Hematopoietic multipotent progenitor cell treated with erythropoietin and hydrocortisone succinate and interleukin-3 and kit ligand, for 6 days (in vitro differentiated cells): Measurements from ENCODE around the gene PITHD1.
A peak's percentile ranks its signal among the peaks of the same experiment; 100 is the strongest.
"Not testable (repeated sequence)": the region's sequence is repeated elsewhere in the genome, so short reads cannot be mapped to it uniquely, and the experiment has no call there.

ENCODE experiments used
- DNase-seq: peaks from one replicate; pipeline ENCODE4 v3.0.0-alpha.2; 2015

Gene PITHD1

GRCh38 chr1:23774174-23774880 is 3.9 kb upstream of the PITHD1 start:
- DNase-seq = peak; percentile 61

DNA sequence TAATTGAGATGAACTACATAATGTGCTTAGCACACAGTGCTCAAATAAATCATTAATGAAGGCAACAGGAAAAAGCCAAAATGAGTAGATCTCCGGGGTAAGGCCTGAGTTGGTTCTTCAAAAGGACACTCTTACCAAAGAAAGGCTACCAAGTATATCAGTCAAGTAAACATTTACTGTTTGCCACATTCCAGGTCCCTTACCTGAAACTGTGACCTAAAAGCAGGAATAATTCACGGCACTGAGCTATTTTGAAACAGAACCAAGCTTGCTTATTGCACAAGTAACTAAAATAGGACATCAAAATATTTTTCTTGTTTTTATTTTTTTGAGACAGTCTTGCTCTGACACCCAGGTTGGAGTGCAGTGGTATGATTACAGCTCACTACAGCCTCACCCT is 2.0 kb upstream of the PITHD1 start:
- no peak for DNase-seq

- peak; percentile 57 for DNase-seq
These were observed 1.7 kb downstream of the PITHD1 start for GRCh38 chr1:23779826-23780371.

GRCh38 chr1:23783141-23783540 is 4.9 kb downstream of the PITHD1 start:
- not testable (repeated sequence) for DNase-seq

DNA sequence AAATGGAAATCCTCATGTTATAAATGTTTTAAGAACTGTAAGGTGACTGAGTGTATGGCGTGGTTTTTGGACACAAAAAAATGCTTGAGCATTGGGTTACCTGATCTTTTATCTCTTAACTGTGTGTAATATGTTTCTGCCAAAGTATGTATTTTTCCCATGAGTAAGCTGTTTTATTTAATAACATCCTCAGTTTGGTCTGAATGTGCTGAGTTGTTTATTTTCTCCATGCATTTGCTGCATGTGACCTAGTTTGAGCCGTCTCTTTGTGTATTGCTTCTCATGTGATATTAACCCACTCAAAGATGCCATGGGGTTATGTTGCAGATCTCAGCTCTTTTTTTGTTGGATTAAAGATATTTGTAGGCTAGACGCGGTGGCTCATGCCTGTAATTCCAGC is 6.6 kb downstream of the PITHD1 start:
- DNase-seq = no peak

- peak; percentile 48 for DNase-seq
These were observed 9.5 kb downstream of the PITHD1 start for GRCh38 chr1:23787701-23788100.

DNA sequence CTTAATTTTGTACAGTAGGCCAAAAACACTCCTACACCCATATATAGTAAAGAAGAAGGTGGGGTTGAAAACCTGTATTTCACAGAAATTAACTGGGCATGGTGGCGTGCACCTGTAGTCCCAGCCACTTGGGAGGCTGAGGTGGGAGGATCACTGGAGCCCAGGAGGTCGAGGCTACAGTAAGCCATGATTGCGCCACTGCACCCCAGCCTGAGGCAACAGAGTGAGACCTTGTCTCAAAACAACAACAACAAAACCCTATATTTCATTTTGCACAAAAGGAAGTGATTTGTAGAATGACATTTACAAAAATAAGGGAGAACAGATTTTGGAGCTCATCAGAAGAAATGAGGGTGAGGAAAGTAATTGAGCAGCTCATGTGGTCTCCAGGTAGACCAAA is 10.5 kb downstream of the PITHD1 start:
- no peak for DNase-seq

DNA sequence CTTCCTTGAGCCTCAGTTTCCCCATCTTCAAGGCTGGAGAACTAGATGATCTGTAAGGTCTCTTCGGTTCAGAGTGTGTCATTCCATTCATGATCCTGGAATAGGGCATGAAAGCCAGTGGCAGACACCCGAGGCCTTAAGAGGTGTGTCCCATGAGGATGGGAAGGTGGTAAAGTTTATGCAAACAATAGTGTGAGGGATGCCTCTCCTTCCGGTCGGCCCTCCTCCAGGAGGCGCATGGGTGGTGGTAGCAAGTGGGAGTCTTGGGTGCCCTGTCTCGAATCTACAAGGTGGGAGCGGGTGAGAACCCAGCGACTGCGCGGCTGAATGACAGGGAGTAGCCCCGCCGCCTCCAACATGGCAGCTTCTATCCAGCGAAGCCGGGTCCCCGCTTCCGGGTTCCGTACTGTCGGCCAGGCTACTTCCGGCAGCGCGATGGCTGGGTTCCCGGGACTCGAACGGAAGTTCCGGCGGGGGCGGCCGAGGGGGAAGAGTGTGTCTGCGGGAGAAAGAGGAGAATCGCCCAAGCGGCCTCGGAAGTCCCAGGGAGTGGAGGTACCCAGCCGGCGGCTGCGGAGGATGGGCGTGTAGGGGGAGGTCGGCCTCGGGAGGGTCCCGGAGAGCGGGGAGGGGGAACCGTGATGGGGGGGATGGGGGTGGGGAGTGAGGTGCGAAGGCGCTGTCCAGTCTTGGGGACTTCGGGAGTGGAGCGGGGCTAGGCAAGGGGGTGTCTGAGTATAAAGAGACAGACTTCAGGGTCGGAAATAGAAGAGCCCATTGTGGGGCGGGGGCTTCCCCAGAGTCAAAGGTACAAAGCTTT is 12.7 kb downstream of the PITHD1 start, which contains the start of gene LYPLA2:
LYPLA2 (plus strand) TSS at position 450 of the 820 bp plus-strand sequence. CDS start 1,538 bp downstream, outside the sequence.
- DNase-seq = peak; percentile 97

DNA sequence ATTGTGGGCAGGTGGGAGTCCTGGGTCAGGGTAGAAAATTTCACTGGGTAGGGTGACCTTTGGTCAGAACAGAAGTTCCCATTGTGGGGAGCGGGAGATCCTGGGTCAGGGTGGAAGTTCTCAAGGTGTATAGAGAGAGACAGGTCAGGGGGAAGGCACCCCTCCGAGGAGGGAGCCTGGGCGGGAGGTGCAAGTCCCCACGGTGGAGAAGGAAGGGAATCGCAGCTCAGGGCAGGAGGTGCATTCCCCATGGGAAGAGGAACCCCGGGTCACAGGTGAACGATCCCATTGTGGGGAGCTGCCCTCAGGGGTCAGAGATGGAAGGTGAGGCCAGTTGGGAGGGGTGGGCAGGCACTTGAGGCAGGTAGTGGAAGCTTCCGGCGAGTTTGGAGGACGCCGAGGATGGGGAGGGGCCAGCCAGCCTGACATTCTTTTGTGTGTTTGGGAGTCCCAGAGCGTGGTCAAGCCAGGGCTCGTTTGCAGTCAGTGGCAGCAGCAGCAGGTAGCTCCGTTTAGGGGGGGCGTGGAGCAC is 13.4 kb downstream of the PITHD1 start:
- peak; percentile 51 for DNase-seq

DNA sequence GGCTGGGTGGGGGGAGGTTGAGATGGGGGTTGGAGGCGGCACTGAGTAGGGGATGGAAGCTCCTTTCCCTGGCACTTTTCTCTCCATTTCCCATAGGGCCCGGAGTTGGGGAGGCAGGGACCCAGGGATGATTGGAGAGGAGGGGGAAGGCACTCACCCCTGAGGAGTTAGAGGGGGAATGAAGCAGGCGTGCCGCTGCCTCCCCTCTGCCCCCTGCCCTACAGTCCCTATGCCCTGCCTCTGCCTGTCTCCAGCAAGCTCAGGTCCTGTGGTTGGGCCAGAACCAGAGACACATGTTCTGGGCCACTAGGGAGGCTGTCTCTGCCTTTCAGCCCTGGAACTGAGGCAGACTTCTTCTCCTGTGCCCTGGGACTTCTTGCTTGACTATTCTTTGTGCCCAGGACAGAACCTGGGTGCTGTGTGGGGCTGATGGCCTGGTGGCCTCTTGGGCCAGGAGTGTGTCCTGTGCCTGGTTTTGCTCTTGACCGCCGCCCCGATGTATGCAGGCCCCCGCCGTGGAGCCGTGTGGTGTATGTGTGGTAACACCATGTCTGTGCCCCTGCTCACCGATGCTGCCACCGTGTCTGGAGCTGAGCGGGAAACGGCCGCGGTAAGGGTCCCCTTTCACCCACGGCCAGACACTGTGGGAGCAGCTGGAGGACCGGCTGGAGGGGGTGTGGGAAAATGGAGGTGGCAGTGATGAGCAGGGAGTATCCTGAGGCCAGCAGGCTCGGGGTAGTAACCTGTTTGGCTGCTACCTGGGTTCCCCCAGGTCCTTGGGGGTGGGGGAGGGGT is 14.1 kb downstream of the PITHD1 start:
- DNase-seq = no peak

DNA sequence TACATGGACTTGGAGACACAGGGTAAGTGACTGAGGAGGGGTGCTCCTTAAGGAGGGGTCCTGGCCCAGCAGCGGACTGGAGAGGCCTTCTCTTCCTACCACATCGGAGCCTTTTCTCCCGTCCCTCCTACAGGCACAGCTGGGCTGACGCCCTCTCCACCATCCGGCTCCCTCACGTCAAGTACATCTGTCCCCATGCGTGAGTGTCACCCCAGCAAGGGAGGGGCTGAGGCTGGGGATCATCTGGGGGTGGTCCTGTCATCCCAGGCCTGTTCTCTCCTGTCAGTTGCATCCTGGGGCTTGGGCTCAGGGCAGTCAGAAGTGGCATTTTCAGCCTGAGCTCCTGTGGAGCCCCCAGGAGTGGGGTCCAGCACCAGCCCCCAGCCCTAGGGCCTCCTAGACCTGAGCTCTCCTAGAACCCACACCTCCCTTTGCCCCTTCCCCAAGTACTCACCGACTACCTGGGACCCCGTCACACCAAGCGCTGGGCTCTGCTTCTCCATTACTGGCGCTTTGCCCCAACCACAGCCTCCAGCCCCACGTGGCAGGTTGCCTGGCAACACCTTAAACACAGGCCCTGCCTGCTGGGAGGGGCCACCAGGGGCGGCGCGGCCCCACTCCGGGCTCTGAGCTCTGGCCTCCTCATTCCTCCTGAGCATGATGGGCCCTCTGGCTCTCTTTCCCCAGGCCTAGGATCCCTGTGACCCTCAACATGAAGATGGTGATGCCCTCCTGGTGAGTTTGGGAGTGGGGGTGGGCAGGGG is 15.0 kb downstream of the PITHD1 start:
- peak; percentile 96 for DNase-seq

GRCh38 chr1:23793861-23794731 is 15.9 kb downstream of the PITHD1 start:
- DNase-seq = no peak

GRCh38 chr1:23794732-23795182 is 16.5 kb downstream of the PITHD1 start:
- DNase-seq = not testable (repeated sequence)

- no peak for DNase-seq
These were observed 17.7 kb downstream of the PITHD1 start for GRCh38 chr1:23795676-23796465.

DNA sequence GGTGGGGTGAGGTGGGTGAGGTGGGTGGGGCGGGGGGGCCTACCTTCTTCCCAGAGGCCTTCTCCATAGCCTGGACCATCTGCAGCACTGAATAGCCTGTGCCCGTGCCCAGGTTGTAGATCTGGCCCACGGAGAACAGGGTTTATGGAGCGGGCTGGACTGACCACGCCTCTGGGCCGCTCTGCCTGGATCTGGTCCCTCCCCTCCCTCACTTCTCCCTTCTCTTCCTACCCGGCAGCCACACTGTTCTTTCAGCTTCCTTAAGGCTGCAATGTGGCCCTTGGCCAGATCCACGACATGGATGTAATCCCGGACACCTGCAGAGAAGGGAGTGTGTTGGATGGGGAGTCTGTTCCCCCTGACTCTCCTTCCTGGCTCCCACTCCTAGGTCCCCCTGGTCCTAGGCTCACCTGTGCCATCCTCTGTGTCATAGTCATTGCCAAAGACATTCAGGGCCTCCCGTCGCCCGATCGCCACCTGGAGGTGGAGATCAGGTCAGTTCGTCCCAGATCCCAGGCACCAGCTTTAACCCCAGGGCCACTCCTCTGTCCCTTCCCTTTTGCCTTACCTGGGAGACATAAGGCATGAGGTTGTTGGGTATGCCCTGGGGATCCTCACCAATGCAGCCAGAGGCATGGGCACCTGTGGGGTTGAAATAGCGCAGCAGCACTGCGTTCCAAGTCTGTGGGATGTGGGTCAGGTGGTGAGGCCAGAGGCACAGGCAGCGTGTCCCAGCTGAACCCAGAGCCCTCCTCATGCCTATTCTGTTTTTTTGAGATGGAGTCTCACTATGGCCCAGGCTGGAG is 18.5 kb downstream of the PITHD1 start:
- DNase-seq = no peak

DNA sequence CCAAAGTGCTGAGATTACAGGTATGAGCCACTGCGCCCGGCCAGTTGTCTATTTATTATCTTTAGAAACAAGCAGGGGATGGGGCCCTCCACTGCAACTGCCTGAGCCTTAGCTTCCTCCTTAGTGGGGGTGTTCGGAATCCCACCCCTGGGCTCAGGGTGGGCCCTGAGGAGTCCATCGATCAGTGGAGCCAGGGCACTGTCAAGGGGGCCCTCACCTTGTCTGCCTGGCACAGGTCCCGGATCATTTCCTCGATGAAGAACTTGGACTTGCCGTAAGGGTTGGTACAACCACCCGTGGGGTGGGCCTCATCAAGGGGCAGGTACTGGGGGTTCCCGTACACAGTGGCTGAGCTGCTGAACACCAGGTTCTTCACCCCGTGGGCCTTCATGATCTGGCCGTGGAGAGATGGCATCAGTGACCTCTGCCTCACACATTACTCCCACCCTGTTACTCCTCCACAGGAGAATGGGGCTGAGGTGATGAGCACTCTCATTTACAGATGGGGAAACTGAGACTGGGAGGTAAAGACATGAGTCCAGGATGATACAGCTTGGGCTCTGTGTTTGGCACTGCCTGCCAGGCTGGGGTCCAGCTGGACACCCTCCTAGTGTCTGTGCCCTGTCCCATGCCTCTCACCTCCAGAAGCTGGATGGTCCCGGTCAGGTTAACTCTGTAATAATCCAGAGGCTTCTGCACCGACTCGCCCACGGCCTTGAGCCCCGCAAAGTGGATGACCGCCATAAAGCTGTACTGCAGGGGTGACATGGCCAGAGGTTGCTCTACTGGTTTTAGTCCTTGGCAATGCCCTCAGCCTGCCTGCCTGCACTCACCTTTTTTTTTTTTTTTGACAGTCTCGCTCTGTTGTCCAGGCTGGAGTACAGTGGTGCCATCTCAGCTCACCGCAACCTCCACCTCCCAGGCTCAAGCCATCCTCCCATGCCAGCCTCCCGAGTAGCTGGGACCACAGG is 19.5 kb downstream of the PITHD1 start:
- no peak for DNase-seq

- DNase-seq = peak; percentile 62
These were observed 20.5 kb downstream of the PITHD1 start for GRCh38 chr1:23798662-23799142.

DNA sequence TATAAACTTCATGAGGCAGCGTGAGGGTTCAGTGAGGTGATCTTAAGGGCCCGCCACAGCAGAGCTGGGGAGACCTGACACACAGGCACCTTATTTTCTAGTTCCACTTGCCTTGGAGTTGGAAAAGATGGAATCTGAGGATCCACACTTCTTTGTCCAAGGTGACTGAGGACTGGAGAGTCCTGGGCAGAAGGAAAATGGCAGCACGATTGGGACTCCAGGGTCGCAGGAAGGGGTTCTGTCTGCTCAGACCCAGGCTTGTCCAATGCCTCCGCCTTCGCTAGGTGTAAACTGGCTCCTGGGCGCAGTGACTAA is 21.0 kb downstream of the PITHD1 start:
- no peak for DNase-seq
